ENCODE data around the gene KLHDC8A.
"Not testable (repeated sequence)": the region's sequence is repeated elsewhere in the genome, so short reads cannot be mapped to it uniquely, and the experiment has no call there.

Gene KLHDC8A

GRCh38 chr1:205356440-205357139, at the start of gene KLHDC8A:
KLHDC8A (minus strand) TSS chr1:205356922; CDS start chr1:205343604, 13,318 bp downstream.
- in situ Hi-C loops (cut with MboI; ENCODE audit: low sequenced_read_pairs) = loop anchor here (10.0 kb wide), 1 partner anchor 168 kb away; no protein-coding TSS in a partner anchor

GRCh38 chr1:205406252-205406651, 49.5 kb upstream of the KLHDC8A start:
- in situ Hi-C loops (cut with MboI; ENCODE audit: low sequenced_read_pairs) = not testable (repeated sequence)

GRCh38 chr1:205404484-205404883, 47.8 kb upstream of the KLHDC8A start:
- in situ Hi-C loops (cut with MboI; ENCODE audit: low sequenced_read_pairs) = not testable (repeated sequence)

- in situ Hi-C loops (cut with MboI; ENCODE audit: low sequenced_read_pairs) = no loop called here
Observed at GRCh38 chr1:205398586-205398985, 41.9 kb upstream of the KLHDC8A start.

GRCh38 chr1:205396967-205397616, 40.4 kb upstream of the KLHDC8A start:
- in situ Hi-C loops (cut with MboI; ENCODE audit: low sequenced_read_pairs) = no loop called here

GRCh38 chr1:205395616-205396015, 38.9 kb upstream of the KLHDC8A start:
- in situ Hi-C loops (cut with MboI; ENCODE audit: low sequenced_read_pairs) = no loop called here

GRCh38 chr1:205392650-205393049, 35.9 kb upstream of the KLHDC8A start:
- in situ Hi-C loops (cut with MboI; ENCODE audit: low sequenced_read_pairs) = no loop called here

- in situ Hi-C loops (cut with MboI; ENCODE audit: low sequenced_read_pairs) = no loop called here
Observed at GRCh38 chr1:205391386-205391785, 34.7 kb upstream of the KLHDC8A start.

GRCh38 chr1:205387845-205388244, 31.1 kb upstream of the KLHDC8A start:
- in situ Hi-C loops (cut with MboI; ENCODE audit: low sequenced_read_pairs) = no loop called here

- in situ Hi-C loops (cut with MboI; ENCODE audit: low sequenced_read_pairs) = not testable (repeated sequence)
Observed at GRCh38 chr1:205382990-205383389, 26.3 kb upstream of the KLHDC8A start.

GRCh38 chr1:205382561-205382960, 25.8 kb upstream of the KLHDC8A start:
- in situ Hi-C loops (cut with MboI; ENCODE audit: low sequenced_read_pairs) = no loop called here

GRCh38 chr1:205381305-205381704, 24.6 kb upstream of the KLHDC8A start:
- in situ Hi-C loops (cut with MboI; ENCODE audit: low sequenced_read_pairs) = no loop called here

GRCh38 chr1:205380882-205381281, 24.2 kb upstream of the KLHDC8A start:
- in situ Hi-C loops (cut with MboI; ENCODE audit: low sequenced_read_pairs) = no loop called here

- in situ Hi-C loops (cut with MboI; ENCODE audit: low sequenced_read_pairs) = no loop called here
Observed at GRCh38 chr1:205379056-205379455, 22.3 kb upstream of the KLHDC8A start.

GRCh38 chr1:205377355-205377754, 20.6 kb upstream of the KLHDC8A start:
- in situ Hi-C loops (cut with MboI; ENCODE audit: low sequenced_read_pairs) = no loop called here

GRCh38 chr1:205376739-205377138, 20.0 kb upstream of the KLHDC8A start:
- in situ Hi-C loops (cut with MboI; ENCODE audit: low sequenced_read_pairs) = no loop called here

- in situ Hi-C loops (cut with MboI; ENCODE audit: low sequenced_read_pairs) = no loop called here
Observed at GRCh38 chr1:205375835-205376545, 19.3 kb upstream of the KLHDC8A start.

GRCh38 chr1:205374210-205375078, 17.7 kb upstream of the KLHDC8A start:
- in situ Hi-C loops (cut with MboI; ENCODE audit: low sequenced_read_pairs) = no loop called here

GRCh38 chr1:205373798-205374175, 17.1 kb upstream of the KLHDC8A start:
- in situ Hi-C loops (cut with MboI; ENCODE audit: low sequenced_read_pairs) = no loop called here

GRCh38 chr1:205373022-205373797, 16.5 kb upstream of the KLHDC8A start:
- in situ Hi-C loops (cut with MboI; ENCODE audit: low sequenced_read_pairs) = no loop called here

Measured in HL-60/S4 treated with phorbol 12-myristate 13-acetate at 8.2 ng/mL for 4 days and 3 days (cell line).